BJ (cell line): Measurements from ENCODE around the gene SIPA1L3. TPM values are rescaled to one million over a fixed set of nuclear protein-coding genes. Genes with fewer than 3 reads are reported as not detected.

Experiments used
- CTCF ChIA-PET: fragments of 350-600 bp; formaldehyde crosslinking; extraction: SDS; loops from one replicate; lab custom pipeline; 2021; ENCODE audit warnings: antibody characterized with exemption, inconsistent platforms; lab: Yijun Ruan, JAX
- POLR2A ChIA-PET: fragments of 300-600 bp; sonication (Branson Sonifier 250); formaldehyde crosslinking; extraction: SDS; loops from one replicate; lab custom pipeline; 2021; ENCODE audit warnings: antibody characterized with exemption; lab: Charles Lee
- DNase-seq: peaks from one replicate; pipeline ENCODE4 v3.0.0-alpha.2; 2011; ENCODE audit warnings: low read depth
- H3K27me3 ChIP-seq: 2 replicates; pipeline ENCODE4 v1.6.0; 2011; ENCODE audit warnings: low read length; ENCODE audit not compliant: control insufficient read depth, insufficient read depth
- H3K36me3 ChIP-seq: 2 replicates; pipeline ENCODE4 v1.5.1; 2011; ENCODE audit warnings: low read length; ENCODE audit not compliant: control insufficient read depth, insufficient read depth
- H3K4me3 ChIP-seq: 2 replicates; pipeline ENCODE4 v1.5.1; 2011; ENCODE audit warnings: low read depth, mild to moderate bottlenecking, control low read depth, low read length
- CTCF ChIP-seq: IDR thresholded peaks from 2 replicates; pipeline ENCODE4 v1.5.1; 2011; ENCODE audit warnings: low read depth, mild to moderate bottlenecking, control low read depth, inconsistent platforms, low read length, moderate library complexity; ENCODE audit not compliant: insufficient read depth
- polyA plus RNA-seq: library from polyadenylated mRNA; depleted of rRNA; stranded (reverse); fragments of >200 nt; gene quantifications from 2 replicates; pipeline ENCODE4 v1.2.3, GENCODE V29; 2011

The SIPA1L3 gene
- polyA plus RNA-seq, 1 experiment: 4.5 TPM

- CTCF ChIA-PET: no interaction called here
These were observed 211.2 kb downstream of the SIPA1L3 start for GRCh38 chr19:38118176-38118575.

GRCh38 chr19:38120471-38121025 lies 213.5 kb downstream of the SIPA1L3 start:
- POLR2A ChIA-PET: no interaction called here
- Histone ChIP-seq H3K27me3 (no peaks in the 10 kb centered on the region), H3K36me3 (peaks cover 9% of the 10 kb centered on the region; the same call in 1 of the 2 replicates), H3K4me3 (no peak overlapping the region)
- no peak for TF ChIP-seq CTCF
- DNase-seq: no peak
- CTCF ChIA-PET: interaction anchor here (0.8 to 1.8 kb wide), 3 partner anchors 12 to 121 kb away, joined by 3 to 5 read pairs (median 3); no protein-coding TSS in a partner anchor

More at GRCh38 chr19:38118176-38118575, 211.2 kb downstream of the SIPA1L3 start:
- H3K27me3 ChIP-seq: no peaks in the 10 kb centered on the region
- TF ChIP-seq CTCF: no peak
- H3K4me3 ChIP-seq: no peak overlapping the region
- DNase-seq: no peak
- POLR2A ChIA-PET: no interaction called here
- peaks cover 14% of the 10 kb centered on the region; the same call in 1 of the 2 replicates for H3K36me3 ChIP-seq

- peaks cover 9% of the 10 kb centered on the region; the same call in 1 of the 2 replicates for H3K36me3 ChIP-seq
- no peaks in the 10 kb centered on the region for H3K27me3 ChIP-seq
- TF ChIP-seq CTCF: no peak
- ChIA-PET CTCF (interaction anchor here (1.2 kb wide), 1 partner anchor 20 kb away, joined by 5 read pairs; no protein-coding TSS in a partner anchor), POLR2A (no interaction called here)
- no peak overlapping the region for H3K4me3 ChIP-seq
- no peak for DNase-seq
These were observed 215.5 kb downstream of the SIPA1L3 start for GRCh38 chr19:38122402-38123093.

- no peak for DNase-seq
- Histone ChIP-seq H3K36me3 (peaks cover 5% of the 10 kb centered on the region; the same call in 1 of the 2 replicates), H3K4me3 (no peak overlapping the region), H3K27me3 (no peaks in the 10 kb centered on the region)
- POLR2A ChIA-PET: no interaction called here
- TF ChIP-seq CTCF: no peak
- CTCF ChIA-PET: no interaction called here
These were observed 218.2 kb downstream of the SIPA1L3 start for GRCh38 chr19:38125238-38125637.

GRCh38 chr19:38130399-38130798 lies 223.4 kb downstream of the SIPA1L3 start:
- no peak for TF ChIP-seq CTCF
- ChIA-PET POLR2A (no interaction called here), CTCF (interaction anchor here (1.9 kb wide), 1 partner anchor 12 kb away, joined by 8 read pairs; no protein-coding TSS in a partner anchor)
- Histone ChIP-seq H3K27me3 (no peaks in the 10 kb centered on the region), H3K4me3 (no peak overlapping the region), H3K36me3 (peaks cover 5% of the 10 kb centered on the region)
- no peak for DNase-seq
